HFFc6 (cell line): ENCODE results near the gene EEFSEC. TPM values are rescaled to one million over a fixed set of nuclear protein-coding genes. Genes with fewer than 3 reads are reported as not detected.

Source experiments
- DNase-seq: peaks from one replicate; pipeline ENCODE4 v3.0.0-alpha.2; 2018
- H3K27ac Mint-ChIP-seq: 2 replicates; pipeline ENCODE4 v1.8.0; 2020; ENCODE audit warnings: mild to moderate bottlenecking, mixed read lengths
- H3K27me3 Mint-ChIP-seq: 2 replicates; pipeline ENCODE4 v1.8.0; 2021; ENCODE audit warnings: mild to moderate bottlenecking, moderate library complexity, mixed read lengths; ENCODE audit not compliant: insufficient read depth
- H3K36me3 Mint-ChIP-seq: 2 replicates; pipeline ENCODE4 v1.8.0; 2021; ENCODE audit warnings: low read depth, mixed read lengths
- H3K4me1 Mint-ChIP-seq: 2 replicates; pipeline ENCODE4 v1.8.0; 2020; ENCODE audit warnings: low read depth, mixed read lengths
- H3K4me3 Mint-ChIP-seq: 2 replicates; pipeline ENCODE4 v1.8.0; 2020; ENCODE audit warnings: mild to moderate bottlenecking, moderate library complexity, mixed read lengths
- H3K9me3 Mint-ChIP-seq: 2 replicates; pipeline ENCODE4 v1.8.0; 2020; ENCODE audit warnings: mild to moderate bottlenecking, mixed read lengths
- CTCF ChIP-seq: fragments of 200-600 bp; sonication (generic); IDR thresholded peaks from 2 replicates; pipeline ENCODE4 v1.5.0; 2021; ENCODE audit warnings: antibody characterized with exemption, mild to moderate bottlenecking
- total RNA-seq, 6 experiments: library from RNA; stranded (reverse); fragmentation: NEBNext Ultra II Directional; extraction: Animal tissue kit (Norgen Biotek cat#: 25700); gene quantifications; 2 replicates in 1 of 6; 3 replicates in 5 of 6; pipeline ENCODE4 v1.2.3, GENCODE V29; 2021

Gene EEFSEC
- total RNA-seq, 6 experiments from 2014 or later = 8.2 to 11.6 (median 11.0) TPM

DNA sequence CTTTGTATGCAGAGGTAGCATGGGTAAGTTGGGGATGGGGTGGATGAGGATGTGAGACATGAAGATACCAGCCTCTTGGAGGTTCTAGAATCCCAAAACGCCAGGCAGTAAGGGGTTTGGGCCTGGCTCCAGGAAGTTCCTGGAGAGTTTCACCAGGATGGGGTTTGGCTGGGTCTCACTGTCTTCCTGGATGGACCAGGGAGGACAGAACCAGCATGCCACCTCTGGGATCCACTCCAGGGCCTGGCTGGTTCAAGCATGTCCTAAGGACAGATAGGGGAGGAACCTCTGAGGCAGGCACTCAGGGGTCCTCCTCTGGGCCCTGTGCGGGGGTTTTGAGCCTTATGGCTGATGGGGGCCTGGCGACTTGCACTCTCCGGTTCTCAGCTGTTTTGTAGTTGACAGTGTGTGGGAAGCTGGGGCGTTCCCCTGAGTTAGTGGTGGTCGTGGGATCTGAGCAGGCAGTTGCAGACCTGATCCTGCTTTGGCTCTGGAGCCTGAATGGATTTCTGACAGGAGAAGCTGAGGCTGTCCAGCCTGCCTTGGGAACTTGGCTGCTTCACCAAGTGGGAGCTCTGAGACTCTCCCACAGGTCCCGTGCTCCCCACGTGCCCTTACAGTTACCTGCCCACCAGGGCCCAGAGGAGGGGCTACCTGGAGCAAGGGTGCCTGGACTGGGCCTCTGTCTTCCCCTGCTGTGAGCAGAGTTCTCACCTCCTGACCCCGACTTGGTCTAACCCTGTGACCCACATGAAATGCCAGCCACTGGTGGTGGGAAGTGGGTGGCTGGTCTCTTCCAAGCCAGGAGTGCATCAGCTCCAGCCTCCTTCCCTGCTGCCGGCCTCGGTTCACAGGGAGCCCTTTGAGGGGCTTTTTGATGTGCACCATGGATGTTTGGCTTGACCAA lies 128.4 kb downstream of the EEFSEC start:
- peaks cover 2% of the 10 kb centered on the region; the same call in 1 of the 2 replicates for H3K27me3 Mint-ChIP-seq
- no peak overlapping the region for H3K4me3 Mint-ChIP-seq
- H3K9me3 Mint-ChIP-seq = no peaks in the 10 kb centered on the region
- H3K36me3 Mint-ChIP-seq = no peaks in the 10 kb centered on the region
- no peak overlapping the region for H3K27ac Mint-ChIP-seq
- H3K4me1 Mint-ChIP-seq = peaks cover 39% of the 10 kb centered on the region
- no peak for TF ChIP-seq CTCF
- DNase-seq = no peak

DNA sequence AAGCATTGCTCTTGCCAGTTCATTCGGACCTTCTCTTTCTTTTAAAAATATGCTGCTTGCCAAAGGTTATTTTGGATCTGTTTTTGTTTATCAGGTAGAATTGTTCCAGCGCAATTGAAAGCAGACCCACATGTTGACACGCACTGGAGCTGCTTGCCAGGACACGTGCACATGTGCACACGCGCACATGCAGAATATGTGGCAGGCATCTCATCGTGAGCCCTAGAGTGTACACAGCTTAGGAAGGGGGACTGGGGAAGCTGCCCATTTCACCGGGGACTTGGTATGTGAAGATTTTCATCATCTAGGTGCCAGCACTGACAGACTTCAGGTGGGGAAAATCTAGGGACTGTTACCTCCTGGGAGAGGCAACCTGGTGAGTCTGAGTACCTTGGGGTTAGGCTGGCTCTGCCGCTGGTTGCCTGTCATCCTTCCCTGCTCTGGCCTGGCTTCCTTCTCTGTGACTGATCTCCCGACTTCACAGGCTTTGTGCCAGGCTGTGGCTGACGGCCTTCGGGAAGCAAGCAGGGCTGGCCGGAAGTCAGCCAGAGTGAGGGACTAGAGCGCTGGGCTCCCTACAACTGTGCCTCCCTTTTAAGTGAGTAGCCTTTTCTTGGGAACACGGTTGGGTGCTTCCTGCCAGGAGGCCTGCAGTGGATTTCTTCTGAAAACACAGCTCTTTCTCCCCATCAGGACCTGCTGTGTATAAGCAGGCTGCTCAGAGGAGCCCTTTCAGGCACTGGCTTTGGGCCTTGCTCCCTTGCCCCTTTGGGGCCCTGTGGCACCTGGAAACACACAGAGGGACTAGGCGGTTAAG lies 129.3 kb downstream of the EEFSEC start:
- Mint-ChIP-seq H3K4me1 (peaks cover 35% of the 10 kb centered on the region), H3K9me3 (no peaks in the 10 kb centered on the region), H3K27me3 (peaks cover 4% of the 10 kb centered on the region; the same call in 1 of the 2 replicates), H3K4me3 (no peak overlapping the region), H3K27ac (peak overlapping the region; percentile 43), H3K36me3 (no peaks in the 10 kb centered on the region)
- no peak for TF ChIP-seq CTCF
- peak; percentile 39 for DNase-seq

DNA sequence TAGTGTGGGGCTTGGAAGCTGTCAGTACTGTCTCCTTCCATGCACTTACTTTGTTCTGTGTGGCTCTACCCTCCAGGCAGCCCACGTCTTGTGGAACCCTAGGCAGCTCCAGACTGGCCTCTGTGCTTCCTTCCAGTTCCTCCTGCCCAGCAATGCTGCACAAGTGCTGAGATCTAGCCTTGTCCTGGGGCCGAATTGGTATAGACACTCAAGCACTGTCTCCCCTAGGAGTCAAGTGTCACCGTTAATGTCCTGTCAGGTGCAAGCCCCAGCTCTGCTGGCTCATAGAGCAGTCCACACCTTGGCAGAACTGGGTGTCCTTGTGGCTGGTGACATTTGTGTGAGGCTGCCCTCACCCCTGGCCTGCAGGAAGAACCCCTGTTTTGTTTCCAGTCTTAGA lies 130.1 kb downstream of the EEFSEC start:
- Mint-ChIP-seq H3K27me3 (peaks cover 4% of the 10 kb centered on the region; the same call in 1 of the 2 replicates), H3K36me3 (no peaks in the 10 kb centered on the region)
- no peak for TF ChIP-seq CTCF

DNA sequence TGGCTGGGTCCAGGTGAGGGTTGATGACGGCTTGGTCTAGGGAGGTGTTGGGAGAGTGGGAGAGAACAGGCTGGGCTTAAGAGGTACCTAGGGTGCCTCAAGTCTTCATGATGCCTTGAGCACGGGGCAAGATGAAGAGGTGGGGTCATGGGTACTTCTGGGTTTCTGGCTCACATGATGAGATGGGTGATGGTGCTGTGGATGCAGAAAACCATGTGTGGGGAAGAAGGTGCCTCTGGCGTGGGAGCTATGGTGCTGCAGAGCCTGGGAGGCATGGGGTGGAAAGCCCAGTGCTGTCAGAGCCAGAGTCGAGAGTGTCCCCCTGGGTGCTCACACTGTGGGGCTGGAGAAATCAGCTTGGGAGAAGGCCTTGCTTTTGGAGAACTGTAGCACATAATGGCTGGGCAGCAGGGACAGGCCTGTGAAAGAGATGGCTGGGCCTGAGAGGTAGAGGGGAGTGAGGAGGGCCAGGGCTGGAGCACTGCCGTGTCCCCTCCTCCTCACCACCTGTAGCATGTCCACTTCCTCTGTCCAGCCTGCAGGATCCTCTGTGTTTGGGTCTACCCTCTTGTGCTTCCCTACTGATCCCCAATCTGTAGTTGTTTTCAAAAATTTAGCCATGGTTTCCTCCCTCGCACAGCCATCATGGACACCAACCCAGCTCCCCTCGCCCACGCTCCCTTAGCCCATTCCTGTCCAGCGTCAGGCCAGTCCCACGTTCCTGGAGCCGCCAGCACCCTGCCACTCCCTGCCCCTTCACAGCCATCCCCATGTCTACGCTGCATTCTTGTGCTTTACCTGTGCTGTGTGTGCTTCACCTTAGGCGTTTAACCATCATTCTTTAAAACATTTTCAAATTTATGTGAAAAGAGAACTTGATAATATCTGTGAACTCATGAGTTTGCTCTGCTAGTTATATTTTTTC lies 132.0 kb downstream of the EEFSEC start:
- Mint-ChIP-seq H3K27ac (no peak overlapping the region), H3K27me3 (peaks cover 4% of the 10 kb centered on the region; the same call in 1 of the 2 replicates), H3K9me3 (no peaks in the 10 kb centered on the region), H3K36me3 (peaks cover 8% of the 10 kb centered on the region; the same call in 1 of the 2 replicates), H3K4me3 (no peak overlapping the region), H3K4me1 (peaks cover 10% of the 10 kb centered on the region)
- no peak for TF ChIP-seq CTCF
- DNase-seq = no peak

More for the DNA sequence above, 130.1 kb downstream of the EEFSEC start:
- H3K27ac Mint-ChIP-seq = no peak overlapping the region
- DNase-seq = no peak
- no peak overlapping the region for H3K4me3 Mint-ChIP-seq
- H3K9me3 Mint-ChIP-seq = no peaks in the 10 kb centered on the region
- peaks cover 26% of the 10 kb centered on the region for H3K4me1 Mint-ChIP-seq

GRCh38 chr3:128285967-128286321 lies 132.7 kb downstream of the EEFSEC start:
- DNase-seq = no peak
- Mint-ChIP-seq H3K9me3 (no peaks in the 10 kb centered on the region), H3K4me3 (no peak overlapping the region), H3K27me3 (peaks cover 2% of the 10 kb centered on the region; the same call in 1 of the 2 replicates), H3K27ac (no peak overlapping the region), H3K4me1 (peaks cover 10% of the 10 kb centered on the region), H3K36me3 (peaks cover 10% of the 10 kb centered on the region; the same call in 1 of the 2 replicates)
- TF ChIP-seq CTCF = no peak
